Ectodermal cell (in vitro differentiated cells): ENCODE measurements around the gene JAKMIP1.
"Not testable (repeated sequence)": the region's sequence is repeated elsewhere in the genome, so short reads cannot be mapped to it uniquely, and the experiment has no call there.

Experiments used
- H3K27ac ChIP-seq: 2 replicates; pipeline ENCODE4 v1.7.0; 2013; ENCODE audit warnings: mild to moderate bottlenecking, low read depth, low read length; ENCODE audit not compliant: insufficient read depth, poor library complexity, severe bottlenecking
- H3K27me3 ChIP-seq: 2 replicates; pipeline ENCODE4 v1.7.0; 2013; ENCODE audit warnings: mild to moderate bottlenecking, low read length; ENCODE audit not compliant: insufficient read depth, control insufficient read depth, poor library complexity, severe bottlenecking
- H3K36me3 ChIP-seq: one replicate; pipeline ENCODE4 v1.7.0; 2013; ENCODE audit warnings: low read length; ENCODE audit not compliant: control insufficient read depth, insufficient read depth
- H3K4me1 ChIP-seq: one replicate; pipeline ENCODE4 v1.7.0; 2013; ENCODE audit warnings: low read length; ENCODE audit not compliant: control insufficient read depth, insufficient read depth
- H3K4me3 ChIP-seq: 2 replicates; pipeline ENCODE4 v1.7.0; 2013; ENCODE audit warnings: low read depth, low read length, control low read depth; ENCODE audit not compliant: insufficient read depth
- H3K9me3 ChIP-seq: 2 replicates; pipeline ENCODE4 v1.7.0; 2013; ENCODE audit warnings: mild to moderate bottlenecking, low read length, moderate library complexity; ENCODE audit not compliant: control insufficient read depth
- WGBS, 2 experiments: methylation state at CpG; one replicate each; pipeline ENCODE4 v1.1.7; 2013; ENCODE audit warnings: missing lambda C conversion rate in 2 of 2; 5-methylcytosine and 5-hydroxymethylcytosine counted together

Gene JAKMIP1

DNA sequence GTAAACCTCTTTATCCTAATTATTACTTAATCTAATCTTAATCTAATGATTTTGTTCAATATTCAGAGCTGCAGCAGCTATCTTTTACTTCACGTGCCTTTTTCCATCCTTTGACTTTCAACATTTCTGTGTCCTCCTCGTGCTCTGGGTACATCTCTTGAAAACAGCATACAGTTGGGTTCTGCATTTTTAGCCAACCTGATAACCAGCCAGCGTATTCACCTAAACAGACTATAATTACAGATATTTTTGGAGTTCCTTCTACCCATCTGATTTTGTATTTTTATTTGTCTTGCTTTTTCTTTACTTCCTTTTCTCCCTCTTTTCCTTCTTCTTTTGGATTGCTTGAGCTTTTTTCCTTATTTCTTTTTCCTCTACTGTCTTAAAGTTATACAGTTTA, 16.2 kb upstream of the JAKMIP1 start:
- WGBS, 2 experiments: 81 to 83% methylated on average over 3 of the region's 3 CpGs
- Histone ChIP-seq H3K4me3 (no peak overlapping the region), H3K9me3 (no peaks in the 10 kb centered on the region), H3K27ac (no peak overlapping the region), H3K36me3 (no peaks in the 10 kb centered on the region), H3K4me1 (no peaks in the 10 kb centered on the region), H3K27me3 (peaks cover 42% of the 10 kb centered on the region)

DNA sequence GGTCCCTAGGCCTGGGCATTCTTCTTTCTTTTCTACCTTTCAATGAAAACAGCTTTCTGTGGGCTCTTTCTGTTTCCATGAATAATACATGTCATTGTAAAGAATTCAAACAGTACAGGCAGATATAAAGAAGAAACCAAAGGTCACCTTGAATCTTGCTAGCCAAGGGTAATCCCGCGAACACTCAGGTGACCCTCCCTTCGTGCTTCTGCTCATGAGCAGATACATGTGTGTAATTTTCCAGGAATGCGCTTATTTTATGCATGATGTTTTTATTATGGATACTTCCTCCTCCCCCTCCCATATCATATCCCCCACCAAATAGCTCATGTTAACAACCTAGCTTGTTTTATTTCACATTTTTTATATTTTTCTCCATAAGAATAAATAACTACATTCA, 9.6 kb upstream of the JAKMIP1 start:
- Histone ChIP-seq H3K4me3 (no peak overlapping the region), H3K27me3 (peaks cover 6% of the 10 kb centered on the region), H3K27ac (no peak overlapping the region), H3K36me3 (no peaks in the 10 kb centered on the region), H3K4me1 (no peaks in the 10 kb centered on the region), H3K9me3 (no peaks in the 10 kb centered on the region)
- 91 to 93% methylated on average over 3 to 4 of the region's 4 CpGs for WGBS, 2 experiments

DNA sequence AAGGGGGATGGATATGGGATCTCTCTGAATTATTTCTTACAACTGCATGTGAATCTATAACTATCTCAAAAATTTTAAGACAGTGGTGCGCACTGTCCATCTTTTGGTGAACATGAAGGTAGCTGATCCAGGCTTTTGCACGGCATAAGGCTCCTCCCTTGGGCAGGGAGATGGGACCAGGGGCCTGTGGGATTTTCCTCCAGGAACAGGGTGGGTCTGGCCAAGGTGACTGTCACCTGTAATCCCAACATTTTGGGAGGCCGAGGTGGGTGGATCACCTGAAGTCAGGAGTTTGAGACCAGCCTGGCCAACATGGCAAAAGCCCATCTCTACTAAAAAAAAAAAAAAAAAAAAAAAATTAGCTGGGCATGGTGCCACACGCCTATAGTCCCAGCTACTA, 8.9 kb upstream of the JAKMIP1 start:
- 90 to 92% methylated on average over 4 of the region's 4 CpGs for WGBS, 2 experiments
- H3K36me3 ChIP-seq, H3K4me3 ChIP-seq, H3K9me3 ChIP-seq, H3K4me1 ChIP-seq, H3K27me3 ChIP-seq, H3K27ac ChIP-seq: not testable (repeated sequence)

DNA sequence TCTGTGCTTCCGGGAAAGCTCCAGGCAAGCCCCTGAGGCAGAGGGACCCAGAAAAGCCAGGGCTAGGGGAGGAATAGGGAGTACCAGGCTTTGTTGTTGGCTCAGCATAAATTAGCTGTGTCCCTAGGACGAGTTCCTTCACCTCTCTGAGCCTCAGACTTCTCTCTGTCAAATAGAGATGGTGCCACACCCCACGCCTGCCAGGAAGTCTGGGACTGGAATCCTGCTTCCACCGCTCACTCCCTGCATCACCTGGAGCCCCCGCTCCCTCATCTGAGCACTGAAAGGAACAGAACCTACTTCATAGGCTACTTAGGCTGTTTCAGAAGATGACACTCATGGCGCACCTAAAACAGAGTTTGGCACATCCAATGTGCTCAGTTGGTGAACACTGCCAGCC, 8.1 kb upstream of the JAKMIP1 start:
- no peaks in the 10 kb centered on the region for H3K4me1 ChIP-seq
- no peak overlapping the region for H3K27ac ChIP-seq
- H3K4me3 ChIP-seq: no peak overlapping the region
- H3K27me3 ChIP-seq: peaks cover 6% of the 10 kb centered on the region
- H3K36me3 ChIP-seq: no peaks in the 10 kb centered on the region
- no peaks in the 10 kb centered on the region for H3K9me3 ChIP-seq
- WGBS, 2 experiments: 83% methylated on average over 6 of the region's 6 CpGs

DNA sequence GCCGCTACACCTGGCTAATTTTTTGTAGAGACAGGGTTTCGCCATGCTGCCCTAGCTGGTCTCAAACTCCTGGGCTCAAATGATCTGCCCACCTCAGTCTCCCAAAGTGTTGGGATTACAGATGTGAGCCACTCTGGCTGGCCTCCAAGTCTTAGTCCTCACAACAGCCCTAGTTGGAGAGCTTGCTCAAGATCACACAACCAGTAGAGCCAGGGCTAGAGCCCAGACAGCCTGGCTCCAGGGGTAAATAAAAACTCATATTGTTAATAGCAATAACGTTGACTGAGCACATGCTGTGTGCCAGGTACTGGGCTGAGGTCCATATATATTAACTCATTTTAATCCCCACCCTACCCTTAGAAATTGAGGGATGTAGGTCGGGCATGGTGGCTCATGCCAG, 7.3 kb upstream of the JAKMIP1 start:
- H3K27ac ChIP-seq: no peak overlapping the region
- peaks cover 6% of the 10 kb centered on the region for H3K27me3 ChIP-seq
- H3K36me3 ChIP-seq: no peaks in the 10 kb centered on the region
- H3K9me3 ChIP-seq: no peaks in the 10 kb centered on the region
- WGBS, 2 experiments: 88 to 92% methylated on average over 4 of the region's 4 CpGs
- H3K4me3 ChIP-seq: no peak overlapping the region
- H3K4me1 ChIP-seq: no peaks in the 10 kb centered on the region

DNA sequence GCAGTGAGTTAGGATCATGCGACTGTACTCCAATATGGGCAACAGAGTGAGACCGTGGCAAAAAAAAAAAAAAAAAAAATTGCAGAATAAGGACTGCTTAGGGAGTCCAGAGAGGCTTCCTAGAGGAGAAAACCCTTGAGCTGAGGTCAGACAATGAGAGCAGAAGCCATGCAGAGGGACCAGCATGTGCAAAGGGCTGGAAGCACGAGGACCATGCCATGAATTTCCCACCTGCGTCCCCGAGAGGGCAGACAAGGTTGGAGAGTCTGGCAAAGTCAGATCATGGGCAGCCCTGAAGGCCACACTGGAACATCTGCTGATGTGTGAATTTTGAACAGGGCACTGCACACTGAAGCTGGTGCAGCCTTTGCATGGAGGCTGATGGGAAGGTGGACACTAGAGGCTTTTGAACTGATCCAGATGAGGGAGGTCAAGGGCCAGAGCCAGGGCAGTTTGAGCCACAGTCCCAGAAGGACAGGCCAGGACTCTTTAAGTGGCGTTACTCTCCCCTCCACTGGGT, 6.5 kb upstream of the JAKMIP1 start:
- H3K4me1 ChIP-seq: no peaks in the 10 kb centered on the region
- no peak overlapping the region for H3K4me3 ChIP-seq
- H3K36me3 ChIP-seq: no peaks in the 10 kb centered on the region
- no peaks in the 10 kb centered on the region for H3K9me3 ChIP-seq
- peaks cover 10% of the 10 kb centered on the region for H3K27me3 ChIP-seq
- WGBS, 2 experiments: 90 to 92% methylated on average over 6 of the region's 6 CpGs
- no peak overlapping the region for H3K27ac ChIP-seq

- Histone ChIP-seq H3K27me3 (peaks cover 19% of the 10 kb centered on the region), H3K27ac (no peak overlapping the region), H3K4me1 (no peaks in the 10 kb centered on the region), H3K4me3 (no peak overlapping the region), H3K36me3 (no peaks in the 10 kb centered on the region), H3K9me3 (no peaks in the 10 kb centered on the region)
- 88 to 90% methylated on average over 4 of the region's 4 CpGs for WGBS, 2 experiments
Observed at GRCh38 chr4:6205973-6206372, 5.6 kb upstream of the JAKMIP1 start.

- Histone ChIP-seq H3K4me1 (no peaks in the 10 kb centered on the region), H3K9me3 (no peaks in the 10 kb centered on the region), H3K27ac (no peak overlapping the region), H3K36me3 (no peaks in the 10 kb centered on the region), H3K4me3 (no peak overlapping the region), H3K27me3 (peaks cover 22% of the 10 kb centered on the region)
- 78 to 93% methylated on average over 4 of the region's 4 CpGs for WGBS, 2 experiments
Observed at GRCh38 chr4:6205567-6205931, 5.2 kb upstream of the JAKMIP1 start.

DNA sequence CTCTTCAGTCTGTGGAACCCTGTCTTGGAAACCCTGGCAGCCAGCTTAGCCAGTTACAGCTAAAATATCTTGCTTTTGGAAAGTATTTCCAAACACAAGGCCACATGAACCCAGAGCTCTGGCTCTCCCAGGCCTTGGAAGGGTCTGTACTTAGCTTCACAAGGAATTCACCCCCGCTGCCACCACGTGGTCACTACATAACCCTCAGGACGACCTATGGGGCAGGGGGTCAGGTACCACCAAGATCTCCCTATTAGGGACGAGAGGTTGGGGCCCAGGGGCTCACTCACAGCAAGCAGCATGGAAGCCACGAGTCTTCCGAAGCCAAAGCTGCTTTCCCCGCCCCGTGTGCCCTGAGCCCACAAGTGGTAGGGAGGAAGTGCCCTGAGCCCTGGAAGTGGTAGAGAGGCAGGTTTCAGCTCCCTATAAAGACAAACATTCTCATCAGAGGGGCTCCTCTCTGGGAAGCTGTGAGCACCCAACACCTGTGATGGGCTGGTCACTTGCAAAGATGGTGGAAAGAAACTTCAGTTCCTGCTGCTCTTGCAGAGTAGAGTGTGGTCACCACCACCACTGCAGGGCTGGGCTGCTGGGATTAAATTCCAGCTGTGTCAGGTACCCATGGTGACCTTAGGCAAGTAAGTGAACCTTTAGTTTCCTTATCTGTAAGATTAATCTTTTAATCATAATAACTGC, 4.7 kb upstream of the JAKMIP1 start:
- no peaks in the 10 kb centered on the region for H3K4me1 ChIP-seq
- no peak overlapping the region for H3K27ac ChIP-seq
- H3K27me3 ChIP-seq: peaks cover 25% of the 10 kb centered on the region
- no peaks in the 10 kb centered on the region for H3K36me3 ChIP-seq
- 70 to 71% methylated on average over 8 of the region's 8 CpGs for WGBS, 2 experiments
- H3K4me3 ChIP-seq: no peak overlapping the region
- no peaks in the 10 kb centered on the region for H3K9me3 ChIP-seq

GRCh38 chr4:6204098-6204497, 3.7 kb upstream of the JAKMIP1 start:
- H3K36me3 ChIP-seq: no peaks in the 10 kb centered on the region
- WGBS, 2 experiments: 87 to 92% methylated on average over 3 of the region's 3 CpGs

More at GRCh38 chr4:6204098-6204497, 3.7 kb upstream of the JAKMIP1 start:
- Histone ChIP-seq H3K9me3 (no peaks in the 10 kb centered on the region), H3K27ac (no peak overlapping the region), H3K4me3 (no peak overlapping the region), H3K27me3 (peaks cover 35% of the 10 kb centered on the region), H3K4me1 (peaks cover 2% of the 10 kb centered on the region)
